GM10847 (cell line): ENCODE measurements around the gene POLR2C.
A peak's percentile ranks its signal among the peaks of the same experiment; 100 is the strongest.

ENCODE experiments used
- POLR2A ChIP-seq: IDR thresholded peaks from 2 replicates; pipeline ENCODE4 v1.6.1; 2011; ENCODE audit not compliant: insufficient read length; ENCODE audit errors: extremely low read depth

POLR2C gene

GRCh38 chr16:57462209-57462977 lies at the start of gene POLR2C:
Gene POLR2C (plus strand): TSS chr16:57462679. CDS start chr16:57462725, 46 bp downstream.
- TF ChIP-seq POLR2A, result peak; percentile 98

DNA sequence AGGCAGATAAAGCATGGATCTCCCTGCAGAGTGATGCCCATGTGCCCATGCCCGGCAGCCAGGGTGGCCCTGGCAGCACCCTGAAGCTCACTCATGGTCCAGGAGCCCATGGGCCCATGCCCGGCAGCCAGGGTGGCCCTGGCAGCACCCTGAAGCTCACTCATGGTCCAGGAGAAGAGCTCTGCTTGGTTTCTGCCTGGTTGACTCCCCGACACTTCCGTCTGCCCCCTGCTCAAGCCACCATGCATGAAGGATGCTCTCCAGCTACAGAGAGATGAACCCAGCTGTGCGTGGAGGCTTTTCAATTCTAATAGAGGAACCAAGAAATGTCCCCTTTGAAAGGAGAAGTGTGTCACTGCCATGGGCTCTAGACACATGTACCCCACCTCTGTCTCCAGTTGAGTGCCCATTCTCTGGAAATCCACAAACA lies 49.2 kb upstream of the POLR2C start:
- no peak for TF ChIP-seq POLR2A

GRCh38 chr16:57413733-57414132 lies 48.7 kb upstream of the POLR2C start:
- no peak for TF ChIP-seq POLR2A

- TF ChIP-seq POLR2A, result no peak
Observed at GRCh38 chr16:57416084-57416483, 46.4 kb upstream of the POLR2C start.

DNA sequence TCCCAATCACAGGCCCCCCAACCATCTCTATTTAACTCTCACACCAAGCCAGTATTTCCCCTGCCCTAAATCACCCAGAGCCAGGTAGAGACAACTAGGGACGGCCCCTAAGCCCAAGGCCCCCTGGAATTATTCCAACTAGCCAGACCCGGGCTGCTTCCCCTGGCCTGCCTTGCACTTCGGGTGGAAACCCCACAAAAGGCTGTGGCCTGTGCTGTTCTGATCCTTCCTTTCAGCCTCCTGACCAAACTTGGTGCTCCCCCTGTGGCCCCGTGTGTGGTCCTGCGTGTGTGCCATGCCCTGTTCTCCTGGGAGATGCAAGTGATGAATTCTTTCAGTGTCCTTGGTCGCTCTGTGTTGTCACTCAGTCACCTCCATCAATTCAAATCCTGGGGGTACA lies 43.0 kb upstream of the POLR2C start:
- no peak for TF ChIP-seq POLR2A

DNA sequence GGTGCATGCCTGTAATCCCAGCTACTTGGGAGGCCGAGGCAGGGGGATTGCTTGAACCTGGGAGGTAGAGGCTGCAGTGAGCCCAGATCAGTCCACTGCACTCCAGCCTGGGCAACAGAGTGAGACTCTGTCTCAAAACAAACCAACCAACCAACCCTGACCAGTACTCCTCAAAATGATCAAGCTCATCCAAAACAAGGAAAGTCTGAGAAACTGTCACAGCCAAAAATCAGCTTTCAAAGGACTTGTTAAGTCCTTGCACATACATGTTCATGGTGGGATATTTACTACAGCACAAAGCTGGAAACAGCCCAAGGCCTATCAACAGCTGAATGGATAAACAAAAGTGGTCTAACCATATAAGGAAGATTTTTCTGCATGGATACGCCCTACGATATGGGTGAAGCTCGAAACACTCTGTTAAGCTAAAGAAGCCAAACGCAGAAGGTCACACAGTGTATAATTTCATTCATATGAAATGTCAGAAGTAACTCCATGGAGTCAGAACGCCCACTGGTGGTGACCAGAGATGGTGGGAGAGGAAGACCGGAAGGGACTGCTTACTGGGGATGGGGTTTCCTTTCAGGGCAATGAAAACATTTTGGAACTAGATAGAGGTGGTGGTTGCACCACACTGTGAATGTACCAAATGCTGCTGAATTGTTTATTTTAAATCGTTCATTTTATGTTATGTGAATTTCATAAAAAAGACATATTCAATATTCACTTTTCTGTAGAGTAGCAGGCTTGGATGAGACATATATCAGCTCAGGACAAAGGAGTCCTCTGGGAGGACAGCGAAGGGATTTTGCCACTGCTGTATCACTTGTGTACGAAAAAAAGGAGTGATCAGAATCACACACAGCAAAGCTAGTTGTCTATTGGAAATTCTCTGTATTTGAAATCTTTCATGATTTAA lies 40.2 kb upstream of the POLR2C start:
- TF ChIP-seq POLR2A, result no peak

- TF ChIP-seq POLR2A, result no peak
Observed at GRCh38 chr16:57423152-57423551, 39.3 kb upstream of the POLR2C start.

GRCh38 chr16:57424583-57424982 lies 37.9 kb upstream of the POLR2C start:
- no peak for TF ChIP-seq POLR2A

- no peak for TF ChIP-seq POLR2A
Observed at GRCh38 chr16:57426356-57426755, 36.1 kb upstream of the POLR2C start.

GRCh38 chr16:57427307-57427706 lies 35.2 kb upstream of the POLR2C start:
- TF ChIP-seq POLR2A, result no peak

DNA sequence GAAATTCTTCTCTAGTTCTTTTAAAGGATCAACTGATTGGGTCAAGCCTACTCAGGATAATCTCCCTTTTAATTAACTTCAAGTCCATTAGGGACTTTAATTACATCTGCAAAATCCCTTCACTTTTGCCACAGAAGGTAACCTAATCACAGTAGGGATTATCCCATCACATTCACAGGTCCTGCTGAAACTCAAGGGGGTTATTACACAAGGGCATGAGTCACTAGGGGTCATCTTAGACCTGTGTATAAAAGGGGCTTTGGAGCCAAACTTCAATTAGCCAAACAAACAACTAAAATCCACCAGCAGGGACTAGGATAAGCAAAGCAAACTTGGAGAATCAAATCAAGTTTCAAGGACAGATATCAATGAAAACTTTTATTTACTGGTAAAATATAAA lies 34.7 kb upstream of the POLR2C start:
- TF ChIP-seq POLR2A, result no peak

DNA sequence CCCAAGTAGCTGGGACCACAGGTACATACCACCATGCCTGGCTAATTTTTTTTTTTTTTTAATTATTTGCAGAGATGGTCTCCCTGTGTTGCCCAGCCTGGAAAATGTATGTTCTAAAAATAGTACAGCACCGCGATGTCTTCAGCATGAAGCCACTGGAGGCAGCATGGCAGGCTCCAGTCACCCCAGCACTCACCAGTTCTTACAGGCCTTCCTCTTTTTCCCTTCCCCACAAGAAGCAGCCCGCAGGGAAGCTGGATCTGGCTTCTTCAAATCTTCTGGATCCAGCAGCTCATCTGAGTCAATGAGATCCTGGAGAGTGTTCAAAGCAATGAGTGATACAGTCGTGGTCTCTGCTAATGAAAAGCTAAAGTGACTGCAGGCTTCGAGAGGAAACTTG lies 31.5 kb upstream of the POLR2C start:
- TF ChIP-seq POLR2A, result no peak

GRCh38 chr16:57432505-57432904 lies 30.0 kb upstream of the POLR2C start:
- no peak for TF ChIP-seq POLR2A

GRCh38 chr16:57432989-57433388 lies 29.5 kb upstream of the POLR2C start:
- TF ChIP-seq POLR2A, result no peak

DNA sequence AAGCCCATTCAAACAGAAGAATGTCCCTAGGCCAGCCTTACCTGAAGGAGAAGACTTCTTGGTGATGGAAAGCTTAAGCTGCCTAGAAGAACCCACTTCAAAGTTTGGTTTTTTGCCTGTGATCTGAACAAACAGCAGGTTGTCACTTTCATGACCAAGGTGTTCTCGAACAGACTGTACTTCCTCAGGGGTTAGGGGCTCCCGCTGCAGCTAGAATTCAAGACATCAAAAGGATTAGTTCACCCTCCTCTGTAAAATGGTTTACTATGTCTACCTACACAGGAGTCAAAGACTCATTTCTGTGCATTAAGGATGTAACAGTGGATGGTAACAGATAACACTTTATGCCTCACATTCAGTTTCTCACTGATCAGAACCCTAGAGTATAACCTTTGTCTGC lies 28.5 kb upstream of the POLR2C start:
- TF ChIP-seq POLR2A, result no peak

- TF ChIP-seq POLR2A, result no peak
Observed at GRCh38 chr16:57435838-57436237, 26.6 kb upstream of the POLR2C start.
